Ishikawa (cell line): ENCODE measurements around the gene ANKRD33B.

Source experiments
- CEBPB ChIP-seq: IDR thresholded peaks from 2 replicates; pipeline ENCODE4 v1.6.1; 2012
- CREB1 ChIP-seq: IDR thresholded peaks from 2 replicates; pipeline ENCODE4 v1.6.1; 2012; ENCODE audit warnings: low read depth
- EGR1 ChIP-seq: IDR thresholded peaks from 2 replicates; pipeline ENCODE4 v1.6.1; 2012
- EP300 ChIP-seq: IDR thresholded peaks from 2 replicates; pipeline ENCODE4 v1.6.1; 2012; ENCODE audit warnings: borderline replicate concordance
- NFIC ChIP-seq: IDR thresholded peaks from 2 replicates; pipeline ENCODE4 v1.6.1; 2012
- RAD21 ChIP-seq: IDR thresholded peaks from 2 replicates; pipeline ENCODE4 v1.6.1; 2012; ENCODE audit warnings: low read depth
- TAF1 ChIP-seq: IDR thresholded peaks from 2 replicates; pipeline ENCODE4 v1.6.1; 2012; ENCODE audit warnings: low read depth, mild to moderate bottlenecking
- TCF12 ChIP-seq: IDR thresholded peaks from 2 replicates; pipeline ENCODE4 v1.6.1; 2012; ENCODE audit warnings: low read depth
- USF1 ChIP-seq: IDR thresholded peaks from 2 replicates; pipeline ENCODE4 v1.6.1; 2012
- YY1 ChIP-seq: IDR thresholded peaks from 2 replicates; pipeline ENCODE4 v1.6.1; 2012; ENCODE audit warnings: low read depth
- ZBTB7A ChIP-seq: IDR thresholded peaks from 2 replicates; pipeline ENCODE4 v1.6.1; 2012; ENCODE audit warnings: low read depth
- TF ChIP-seq, protein P1 (sequence below): IDR thresholded peaks from 2 replicates; pipeline ENCODE4 v1.6.1; 2012
- TF ChIP-seq, protein P2 (sequence below): IDR thresholded peaks from 2 replicates; pipeline ENCODE4 v1.6.1; 2012; ENCODE audit warnings: low read depth, mild to moderate bottlenecking

DNA sequence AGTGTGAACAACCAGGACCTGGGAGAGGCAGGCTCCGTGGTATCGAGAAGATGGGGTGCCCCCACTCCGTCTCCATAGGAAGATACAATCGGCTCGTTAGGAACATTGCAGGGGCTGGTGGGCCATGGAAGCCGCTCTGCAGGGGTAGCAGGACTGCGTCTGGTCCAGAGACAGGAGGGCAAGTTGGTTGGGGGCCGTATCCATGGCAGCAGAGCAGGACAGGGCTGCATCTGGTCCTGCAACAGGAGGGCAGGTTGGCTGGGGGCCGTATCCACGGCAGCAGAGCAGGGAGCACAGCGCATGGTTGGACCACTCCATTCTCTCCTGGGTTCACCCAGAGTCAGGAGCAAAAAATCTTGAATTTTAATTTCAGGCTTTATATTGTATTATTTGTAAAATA, 98.2 kb downstream of the ANKRD33B start:
- TF ChIP-seq, protein P1, sequence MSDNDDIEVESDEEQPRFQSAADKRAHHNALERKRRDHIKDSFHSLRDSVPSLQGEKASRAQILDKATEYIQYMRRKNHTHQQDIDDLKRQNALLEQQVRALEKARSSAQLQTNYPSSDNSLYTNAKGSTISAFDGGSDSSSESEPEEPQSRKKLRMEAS, result no peak
- no peak for TF ChIP-seq CEBPB
- TF ChIP-seq TAF1, result no peak
- no peak for TF ChIP-seq EP300
- TF ChIP-seq YY1, result no peak
- TF ChIP-seq TCF12, result no peak
- TF ChIP-seq NFIC, result no peak
- TF ChIP-seq USF1, result no peak
- no peak for TF ChIP-seq RAD21
- TF ChIP-seq CREB1, result no peak
- no peak for TF ChIP-seq EGR1
- TF ChIP-seq ZBTB7A, result no peak
- TF ChIP-seq, protein P2, sequence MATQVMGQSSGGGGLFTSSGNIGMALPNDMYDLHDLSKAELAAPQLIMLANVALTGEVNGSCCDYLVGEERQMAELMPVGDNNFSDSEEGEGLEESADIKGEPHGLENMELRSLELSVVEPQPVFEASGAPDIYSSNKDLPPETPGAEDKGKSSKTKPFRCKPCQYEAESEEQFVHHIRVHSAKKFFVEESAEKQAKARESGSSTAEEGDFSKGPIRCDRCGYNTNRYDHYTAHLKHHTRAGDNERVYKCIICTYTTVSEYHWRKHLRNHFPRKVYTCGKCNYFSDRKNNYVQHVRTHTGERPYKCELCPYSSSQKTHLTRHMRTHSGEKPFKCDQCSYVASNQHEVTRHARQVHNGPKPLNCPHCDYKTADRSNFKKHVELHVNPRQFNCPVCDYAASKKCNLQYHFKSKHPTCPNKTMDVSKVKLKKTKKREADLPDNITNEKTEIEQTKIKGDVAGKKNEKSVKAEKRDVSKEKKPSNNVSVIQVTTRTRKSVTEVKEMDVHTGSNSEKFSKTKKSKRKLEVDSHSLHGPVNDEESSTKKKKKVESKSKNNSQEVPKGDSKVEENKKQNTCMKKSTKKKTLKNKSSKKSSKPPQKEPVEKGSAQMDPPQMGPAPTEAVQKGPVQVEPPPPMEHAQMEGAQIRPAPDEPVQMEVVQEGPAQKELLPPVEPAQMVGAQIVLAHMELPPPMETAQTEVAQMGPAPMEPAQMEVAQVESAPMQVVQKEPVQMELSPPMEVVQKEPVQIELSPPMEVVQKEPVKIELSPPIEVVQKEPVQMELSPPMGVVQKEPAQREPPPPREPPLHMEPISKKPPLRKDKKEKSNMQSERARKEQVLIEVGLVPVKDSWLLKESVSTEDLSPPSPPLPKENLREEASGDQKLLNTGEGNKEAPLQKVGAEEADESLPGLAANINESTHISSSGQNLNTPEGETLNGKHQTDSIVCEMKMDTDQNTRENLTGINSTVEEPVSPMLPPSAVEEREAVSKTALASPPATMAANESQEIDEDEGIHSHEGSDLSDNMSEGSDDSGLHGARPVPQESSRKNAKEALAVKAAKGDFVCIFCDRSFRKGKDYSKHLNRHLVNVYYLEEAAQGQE, result no peak
